ENCODE results near the gene PATE3.

Gene PATE3, protein sequence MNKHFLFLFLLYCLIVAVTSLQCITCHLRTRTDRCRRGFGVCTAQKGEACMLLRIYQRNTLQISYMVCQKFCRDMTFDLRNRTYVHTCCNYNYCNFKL

DNA sequence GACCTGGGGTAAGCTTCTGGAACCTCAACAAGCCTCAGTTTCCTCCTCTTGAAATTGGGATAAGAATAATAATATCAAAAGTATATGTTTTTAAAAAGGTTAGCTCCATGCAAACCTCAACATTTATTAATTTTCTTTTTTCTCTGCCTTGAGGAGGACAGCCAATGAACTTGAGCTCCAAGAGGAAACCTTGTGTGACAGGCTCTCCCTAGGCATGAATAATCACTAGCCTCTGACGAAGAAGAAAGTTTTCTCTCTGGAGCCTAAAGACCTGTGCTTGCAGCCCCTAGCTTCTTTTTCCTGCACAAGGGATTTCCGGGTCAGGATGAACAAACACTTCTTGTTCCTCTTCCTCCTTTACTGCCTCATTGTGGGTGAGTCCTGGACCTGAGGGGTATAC, at the start of gene PATE3:
PATE3 (plus strand) TSS at position 301 of the 400 bp plus-strand sequence; CDS start at position 326, 25 bp downstream.
- no peak for DNase-seq (ENCODE audit: low read depth in 2 of 2)

DNA sequence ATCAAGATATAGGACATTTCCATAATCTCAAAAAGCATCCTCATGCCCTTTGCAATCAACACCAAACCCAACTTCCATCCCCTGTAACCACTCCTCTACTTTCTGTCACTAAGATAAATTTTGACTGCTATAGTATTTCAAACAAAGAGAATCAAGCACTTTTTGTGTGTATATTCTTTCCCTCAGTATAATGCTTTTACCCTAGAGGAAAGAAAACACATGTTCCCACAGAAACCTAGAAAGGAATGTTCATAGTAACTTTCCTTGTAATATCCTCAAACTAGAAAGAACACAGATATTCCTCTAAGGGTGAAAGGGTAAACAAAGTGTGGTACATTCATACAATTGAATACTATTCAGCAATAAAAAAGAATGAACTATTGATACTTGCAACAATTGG, 47.3 kb upstream of the PATE3 start:
- no peak for DNase-seq (ENCODE audit: low read depth in 2 of 2)

DNA sequence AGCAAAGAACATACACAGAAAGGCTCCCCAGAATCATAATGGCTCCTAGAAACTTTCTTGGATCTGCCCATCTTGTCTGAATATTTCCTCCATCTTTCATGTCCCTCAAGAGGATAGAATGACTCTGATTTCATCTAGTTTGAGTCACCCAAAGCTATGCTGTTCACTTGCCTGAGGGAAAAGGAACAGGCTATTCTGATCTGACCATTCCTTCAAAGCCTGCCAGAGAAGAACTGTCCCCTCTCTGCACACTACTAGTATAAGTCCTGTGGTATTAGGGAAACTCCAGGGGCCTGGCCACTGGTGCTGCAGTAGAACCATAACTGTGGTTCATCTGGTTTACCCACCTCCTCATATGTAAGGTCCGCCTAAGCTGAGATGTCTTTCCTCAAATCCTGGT, 44.2 kb upstream of the PATE3 start:
- no peak for DNase-seq (ENCODE audit: low read depth in 2 of 2)

DNA sequence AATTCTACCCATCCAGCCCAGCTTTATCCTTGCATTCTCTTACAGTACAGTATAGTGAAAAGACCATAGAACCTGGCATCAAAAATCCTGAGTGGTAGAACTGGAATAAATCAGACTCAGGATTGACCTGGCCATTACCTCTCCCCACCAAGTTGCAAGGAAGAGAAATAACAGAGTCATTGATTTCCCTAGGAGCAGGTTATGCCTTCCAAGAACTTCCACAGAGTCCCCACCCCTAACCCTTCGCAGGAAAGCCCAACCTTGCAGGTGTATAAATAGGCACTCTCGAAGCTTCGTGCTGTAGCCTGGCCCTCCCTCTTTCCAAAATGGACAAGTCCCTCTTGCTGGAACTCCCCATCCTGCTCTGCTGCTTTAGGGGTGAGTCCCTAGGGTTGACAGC, 41.9 kb upstream of the PATE3 start, which contains the start of gene PATE1:
PATE1 (plus strand) TSS at position 301 of the 400 bp plus-strand sequence; CDS start at position 327, 26 bp downstream.
- no peak for DNase-seq (ENCODE audit: low read depth in 2 of 2)

DNA sequence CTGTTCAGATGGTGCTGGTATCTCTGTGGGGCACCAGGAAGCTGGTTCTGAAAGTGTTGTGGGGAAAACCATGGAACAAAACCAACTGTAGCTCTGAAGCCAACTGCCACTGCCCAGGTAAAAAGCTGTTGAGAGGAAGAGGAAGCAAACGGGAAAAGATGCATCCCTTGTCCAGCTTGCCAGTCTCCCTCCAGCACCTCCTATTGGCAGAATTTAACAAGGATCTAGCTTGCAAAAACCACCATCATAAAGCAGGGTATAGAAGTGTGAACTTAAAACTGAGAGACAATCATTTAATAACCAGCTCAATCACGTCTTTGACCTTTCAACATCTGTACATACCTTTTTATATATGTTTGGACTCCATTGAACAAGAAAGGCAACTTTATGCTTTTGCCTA, 37.3 kb upstream of the PATE3 start:
- no peak for DNase-seq (ENCODE audit: low read depth in 2 of 2)

DNA sequence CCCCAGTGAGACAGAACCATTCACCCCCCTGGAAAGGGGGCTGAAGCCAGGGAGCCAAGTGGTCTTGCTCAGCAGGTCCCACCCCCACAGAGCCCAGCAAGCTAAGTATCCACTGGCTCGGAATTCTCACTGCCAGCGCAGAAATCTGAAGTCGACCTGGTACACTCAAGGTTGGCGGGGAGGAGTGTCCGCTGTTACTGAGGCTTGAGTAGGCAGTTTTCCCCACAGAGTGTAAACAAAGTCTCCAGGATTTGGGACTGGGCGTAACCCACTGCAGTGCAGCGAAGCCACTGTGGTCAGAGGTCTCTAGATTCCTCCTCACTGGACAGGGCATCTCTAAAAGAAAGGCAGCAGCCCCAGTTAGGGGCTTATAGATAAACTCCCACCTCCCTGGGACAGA, 31.9 kb upstream of the PATE3 start:
- no peak for DNase-seq (ENCODE audit: low read depth in 2 of 2)

DNA sequence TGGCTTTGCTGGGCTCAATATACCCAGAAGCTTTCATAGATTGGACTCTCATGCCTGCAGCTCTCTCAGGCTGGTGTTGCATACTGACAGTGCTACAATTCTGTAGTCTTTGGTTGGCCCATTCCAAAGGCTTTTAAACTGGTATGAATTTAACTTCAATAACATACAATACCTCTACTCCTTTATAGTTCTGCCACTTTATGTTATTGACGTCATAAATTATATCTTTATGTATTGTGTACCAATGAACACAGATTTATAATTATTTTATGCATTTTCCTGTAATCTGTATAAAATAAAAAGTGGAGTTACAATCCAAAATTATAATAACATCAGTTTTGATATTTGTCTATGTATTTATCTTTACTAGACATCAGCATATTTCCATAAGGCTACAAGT, 25.5 kb upstream of the PATE3 start:
- DNase-seq (ENCODE audit: low read depth in 2 of 2), result no peak

DNA sequence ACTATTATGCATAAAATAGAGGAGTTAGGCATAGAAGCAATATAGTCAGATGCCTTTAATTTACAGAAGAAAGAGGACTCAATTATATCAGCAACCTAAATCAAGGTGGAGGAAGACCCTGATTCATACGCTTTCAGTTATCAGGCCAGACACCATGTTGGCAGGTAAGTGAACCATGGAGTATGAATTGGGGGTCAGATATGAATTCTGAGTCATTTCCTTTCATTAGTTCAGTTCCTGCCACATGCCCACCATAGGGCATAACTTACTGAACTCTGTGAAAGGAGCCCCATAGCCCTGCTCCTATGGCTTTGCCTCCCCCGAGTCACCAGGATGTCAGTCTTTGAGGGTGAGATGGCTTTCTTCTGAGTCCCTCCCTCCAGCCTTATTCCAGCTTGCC, 24.4 kb upstream of the PATE3 start:
- DNase-seq (ENCODE audit: low read depth in 2 of 2), result no peak

DNA sequence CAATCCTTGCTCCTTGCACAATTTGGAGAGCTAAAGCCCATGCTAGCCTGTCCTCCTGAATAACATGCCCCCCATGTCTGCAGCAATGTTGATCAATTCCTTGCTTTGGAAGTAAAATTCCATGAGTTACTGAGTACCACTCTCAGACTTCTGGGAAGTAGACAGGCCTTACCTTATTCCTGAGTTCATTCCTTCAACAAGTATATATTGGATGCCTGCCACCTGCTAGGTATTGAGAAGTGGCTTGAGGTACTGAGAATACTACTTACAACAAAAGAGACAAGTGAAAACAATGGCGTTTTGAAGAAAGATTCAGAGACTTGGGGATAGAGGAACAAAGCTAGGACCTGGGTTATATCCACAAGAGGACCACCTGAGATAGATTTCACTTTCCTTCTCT, 21.7 kb upstream of the PATE3 start:
- no peak for DNase-seq (ENCODE audit: low read depth in 2 of 2)

DNA sequence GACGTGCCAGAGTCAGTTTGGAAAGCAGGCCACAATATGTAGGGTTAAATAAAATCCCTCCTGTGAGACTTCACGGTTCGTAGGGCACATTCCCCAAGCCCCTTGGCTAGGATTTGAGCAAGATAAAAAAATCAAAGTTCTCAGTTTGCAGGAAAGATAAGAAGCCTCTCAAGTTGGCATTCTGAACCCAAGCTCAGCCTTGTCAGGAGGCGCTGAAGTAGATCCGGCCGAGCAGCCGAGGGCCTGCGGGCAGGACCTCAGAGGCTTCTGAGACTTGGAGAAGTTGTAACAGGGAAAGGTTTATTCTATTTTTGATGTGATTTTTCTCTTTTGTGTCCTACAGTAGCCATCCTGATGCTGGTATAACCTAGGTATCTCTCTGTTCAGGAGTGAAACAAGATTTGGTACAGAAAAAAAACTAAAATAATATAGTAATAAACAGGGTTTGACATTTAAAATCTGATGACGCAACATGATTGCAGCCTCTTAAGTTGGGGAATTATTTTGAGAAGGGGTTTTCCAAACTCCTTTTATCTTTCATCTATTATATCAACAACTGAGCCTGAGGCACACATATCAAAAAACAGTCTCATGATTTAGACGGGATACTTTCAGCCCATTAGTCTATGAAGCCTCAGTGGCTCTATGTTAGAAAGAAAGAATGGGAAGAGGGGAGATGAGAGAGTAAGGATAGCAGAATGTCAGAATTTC, 19.4 kb upstream of the PATE3 start:
- no peak for DNase-seq (ENCODE audit: low read depth in 2 of 2)

DNA sequence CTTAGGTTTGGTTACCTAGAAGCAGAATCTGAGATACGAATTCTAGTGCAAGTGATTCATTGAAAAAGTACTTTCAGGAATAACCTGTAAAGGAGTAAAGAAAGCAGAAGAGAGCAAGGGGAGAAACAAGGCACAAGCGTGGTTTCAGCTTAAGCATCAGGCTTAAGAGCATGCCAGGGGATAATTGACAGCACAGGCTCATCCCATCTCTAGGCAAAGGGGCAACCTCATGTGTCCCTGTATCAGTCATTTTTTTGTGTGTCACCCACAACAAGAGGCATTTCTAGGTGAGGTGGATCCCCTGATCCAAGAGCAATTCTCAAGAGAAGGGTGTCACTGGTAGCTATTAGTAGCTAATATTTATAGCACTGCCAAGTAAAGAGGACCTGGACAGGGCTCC, 17.3 kb upstream of the PATE3 start:
- no peak for DNase-seq (ENCODE audit: low read depth in 2 of 2)

DNA sequence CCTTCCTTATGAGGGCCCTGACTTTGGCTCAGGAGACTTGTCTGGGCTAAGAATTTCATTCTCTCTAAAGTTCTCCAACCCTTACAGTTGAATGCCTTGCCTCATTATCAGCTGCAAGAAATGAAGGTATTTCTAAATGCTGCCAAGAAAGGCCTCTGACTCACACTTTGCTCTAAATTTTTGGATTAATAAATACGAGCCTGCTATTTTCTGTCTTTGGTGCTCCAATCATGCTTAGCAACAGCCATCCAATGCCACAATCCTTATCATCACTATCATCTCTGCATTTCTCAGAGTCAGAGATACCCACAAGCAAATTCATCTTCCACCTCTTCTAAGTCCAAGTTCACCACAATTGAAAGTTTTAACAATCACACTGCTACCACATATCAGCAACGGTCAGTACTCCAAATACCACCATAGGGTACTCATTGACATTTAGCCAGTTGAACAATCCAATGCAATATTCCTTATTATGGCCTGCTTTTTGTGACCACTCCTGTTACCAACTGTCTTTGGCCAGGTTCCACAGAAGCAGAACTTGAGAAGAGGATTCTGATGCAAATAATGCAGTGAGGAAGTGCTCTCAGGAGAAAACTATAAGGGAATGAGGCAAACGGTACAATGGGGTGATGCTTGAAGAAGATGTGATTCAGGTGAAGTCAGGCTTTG, 15.0 kb upstream of the PATE3 start:
- no peak for DNase-seq (ENCODE audit: low read depth in 2 of 2)

DNA sequence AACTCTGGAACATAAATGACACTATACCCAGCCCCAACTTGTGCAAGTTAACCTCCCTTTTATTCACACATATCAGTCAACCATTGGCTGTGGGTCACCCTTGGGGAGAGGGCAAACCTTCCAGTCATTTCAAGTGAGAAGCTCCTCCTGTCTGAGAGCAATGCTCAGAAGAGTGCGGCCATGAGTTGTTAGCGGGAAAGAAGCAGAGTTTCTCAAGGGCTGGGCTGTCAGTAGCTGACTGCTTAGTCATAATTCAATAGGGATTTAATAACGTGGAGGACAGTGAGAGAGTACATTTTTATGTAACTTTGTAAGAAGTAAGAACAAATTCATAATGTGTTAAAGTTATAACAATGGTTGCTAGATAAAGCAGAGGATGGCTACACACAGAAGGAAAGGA, 14.4 kb upstream of the PATE3 start:
- DNase-seq (ENCODE audit: low read depth in 2 of 2), result no peak

DNA sequence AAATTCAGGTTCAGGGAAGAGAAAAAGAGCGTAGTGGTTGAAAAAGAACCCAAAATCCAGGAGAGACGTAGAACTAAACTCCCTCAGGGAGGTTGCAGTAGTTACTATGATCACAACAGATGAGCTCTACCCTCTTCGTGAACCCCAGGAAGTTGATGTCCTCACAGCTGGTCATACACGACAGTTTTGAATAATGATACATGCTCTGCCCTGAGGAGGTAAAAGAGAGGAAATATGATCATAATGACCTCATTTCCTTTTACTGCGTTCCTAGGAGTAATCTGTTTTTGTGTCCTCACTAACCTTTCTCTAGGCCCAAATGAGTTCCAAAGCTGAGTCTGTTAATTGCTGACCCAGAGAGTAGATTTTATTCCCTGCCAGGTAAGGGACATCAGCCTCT, 10.6 kb upstream of the PATE3 start:
- no peak for DNase-seq (ENCODE audit: low read depth in 2 of 2)

DNA sequence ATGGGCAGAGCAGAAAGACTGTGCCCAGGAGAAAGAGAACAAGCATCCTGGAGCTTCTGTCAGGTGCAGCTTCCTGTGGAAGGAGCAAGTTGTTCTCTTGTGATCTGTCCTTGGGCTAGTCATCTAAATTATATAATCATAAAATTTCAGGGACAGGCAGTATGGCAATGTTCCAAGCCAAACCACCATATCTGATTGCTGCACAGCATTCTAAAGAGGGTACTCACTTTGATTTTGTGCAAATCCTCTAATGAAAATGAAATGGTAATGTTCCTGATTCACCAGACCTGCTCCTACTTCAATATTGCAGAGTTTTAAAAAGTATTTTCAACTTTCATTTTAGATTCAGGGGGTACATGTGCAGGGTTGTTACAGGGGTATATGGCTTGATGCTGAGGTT, 9.2 kb upstream of the PATE3 start, which contains the start of gene PATE2:
PATE2 (minus strand) TSS at position 101 of the 400 bp plus-strand sequence; CDS start at position 46, 55 bp downstream.
- DNase-seq (ENCODE audit: low read depth in 2 of 2), result no peak

DNA sequence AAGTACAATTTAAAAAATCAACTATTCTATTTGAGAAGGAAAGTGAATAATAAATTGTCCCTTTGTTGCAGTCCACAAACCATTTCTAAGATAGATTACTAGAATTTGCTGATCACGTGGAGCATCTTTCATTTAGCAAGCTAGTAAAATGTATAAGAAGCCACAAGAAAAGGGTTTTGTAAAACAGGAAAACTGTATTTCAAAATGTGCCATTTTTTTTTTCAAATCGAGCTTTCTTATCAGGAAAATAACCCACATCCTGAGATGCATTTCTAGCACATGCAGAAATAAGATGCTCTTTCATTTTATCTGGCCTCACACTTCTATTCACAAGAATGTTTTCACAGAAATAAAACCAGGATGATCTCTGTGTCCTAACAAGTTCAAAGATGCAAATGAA, 3.2 kb upstream of the PATE3 start:
- no peak for DNase-seq (ENCODE audit: low read depth in 2 of 2)

DNA sequence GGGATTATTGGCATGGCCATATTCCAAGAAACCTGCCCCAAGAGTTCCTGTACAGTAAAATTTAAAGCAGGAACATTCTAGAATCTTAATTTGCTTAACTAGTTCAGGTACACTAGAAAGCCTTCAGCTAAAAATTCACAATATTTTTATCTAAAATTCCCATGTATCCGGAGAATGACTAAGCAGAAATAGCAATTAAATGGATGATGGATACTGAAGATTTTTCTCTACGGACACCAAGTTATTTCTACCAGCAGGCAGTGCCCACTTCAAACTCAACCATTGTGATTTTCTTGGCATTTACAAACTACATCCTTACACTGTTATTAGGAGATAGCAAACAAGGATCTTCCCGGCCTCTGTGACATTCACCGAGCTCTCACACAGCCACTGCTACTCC, 2.9 kb downstream of the PATE3 start:
- no peak for DNase-seq (ENCODE audit: low read depth in 2 of 2)

DNA sequence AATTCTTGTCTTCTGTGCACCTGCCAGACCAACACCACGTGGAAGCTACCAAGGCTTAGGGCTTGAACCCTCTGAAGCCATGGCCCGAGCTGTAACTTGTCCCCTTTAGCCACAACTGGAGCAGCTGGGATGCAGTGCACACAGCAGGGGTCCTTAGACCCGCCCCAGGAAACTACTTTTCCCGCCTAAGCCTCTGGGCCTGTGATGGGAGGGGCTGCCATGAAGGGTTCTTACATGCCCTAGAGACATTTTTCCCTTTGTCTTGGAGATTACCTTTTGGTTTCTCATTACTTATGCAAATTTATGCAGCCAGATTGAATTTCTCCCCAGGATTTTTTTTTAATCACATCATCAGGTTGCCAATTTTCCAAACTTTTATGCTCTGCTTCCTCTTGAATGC, 9.7 kb downstream of the PATE3 start:
- no peak for DNase-seq (ENCODE audit: low read depth in 2 of 2)

DNA sequence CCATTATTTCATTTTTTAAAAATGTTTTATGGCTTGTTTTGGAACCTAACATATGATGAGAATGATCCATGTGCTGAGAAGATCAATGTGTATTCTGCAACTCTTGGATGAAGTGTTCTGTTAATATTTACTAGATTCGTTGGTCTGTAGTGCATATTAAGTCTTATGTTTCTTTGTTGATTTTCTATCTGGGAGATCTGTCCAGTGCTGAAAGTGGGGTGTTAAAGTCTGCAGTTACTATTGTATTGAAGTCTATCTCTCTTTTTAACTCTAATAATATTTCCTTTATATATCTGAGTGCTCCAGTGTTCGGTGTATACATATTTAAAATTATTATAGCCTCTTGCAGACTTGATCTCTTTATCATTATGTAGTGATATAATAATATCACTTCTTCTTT, 11.9 kb downstream of the PATE3 start:
- no peak for DNase-seq (ENCODE audit: low read depth in 2 of 2)

DNA sequence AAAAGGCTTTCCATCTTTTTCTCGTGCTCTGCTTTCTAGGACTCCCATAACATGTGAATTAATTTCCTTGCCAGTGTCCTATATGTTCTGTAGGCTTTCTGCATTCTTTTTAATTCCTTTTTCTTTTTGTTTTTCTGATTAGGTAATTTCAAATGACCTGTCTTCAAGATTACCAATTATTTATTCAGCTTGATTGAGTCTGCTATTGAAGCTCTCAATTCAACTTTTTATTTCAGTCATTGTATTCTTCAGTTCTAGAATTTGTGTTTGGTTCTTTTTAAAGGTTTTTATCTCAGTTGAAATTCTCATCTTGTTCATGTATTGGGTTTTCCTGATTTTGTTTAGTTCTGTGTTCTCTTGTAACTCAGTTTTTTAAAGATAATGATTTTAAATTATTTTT, 14.5 kb downstream of the PATE3 start:
- DNase-seq (ENCODE audit: low read depth in 2 of 2), result no peak

DNA sequence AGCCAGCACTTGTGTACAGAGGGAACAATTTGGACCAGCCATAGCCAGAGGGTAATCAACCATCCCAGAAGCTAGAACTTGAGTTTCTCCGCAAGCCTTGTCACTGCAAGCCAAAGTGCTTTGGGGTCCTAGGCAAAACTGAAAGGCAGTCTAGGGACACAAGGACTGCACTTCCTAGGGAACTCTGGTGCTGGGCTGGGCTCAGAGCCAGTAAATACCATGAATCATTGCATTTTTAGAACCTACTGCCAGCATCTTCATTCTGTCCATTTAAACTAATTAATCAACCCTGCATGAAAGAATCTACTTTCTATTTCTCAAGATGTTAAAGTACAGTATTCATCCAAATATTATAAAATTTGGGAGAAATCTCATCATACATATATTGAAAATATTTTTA, 20.0 kb downstream of the PATE3 start:
- DNase-seq (ENCODE audit: low read depth in 2 of 2), result no peak

DNA sequence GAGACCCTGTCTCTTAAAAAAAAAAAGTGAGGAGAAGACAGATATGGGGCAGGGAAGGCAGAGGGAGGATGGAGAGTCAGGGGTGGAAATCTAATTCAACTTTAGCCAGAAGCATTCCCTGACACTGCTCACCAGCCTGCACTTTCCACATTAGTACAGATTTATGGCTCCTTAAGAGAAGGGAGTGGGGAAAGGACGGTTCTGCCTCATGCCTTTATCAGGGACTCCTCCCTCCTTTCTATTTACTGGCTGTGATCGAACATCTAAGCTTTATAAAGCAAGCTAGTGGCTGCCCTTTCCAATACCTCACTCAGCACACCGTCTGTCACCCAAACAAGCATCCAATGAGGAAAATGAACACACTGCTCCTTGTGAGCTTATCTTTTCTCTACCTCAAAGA, 45.1 kb downstream of the PATE3 start, which contains the start of gene PATE4:
PATE4 (plus strand) TSS at position 301 of the 400 bp plus-strand sequence; CDS start at position 345, 44 bp downstream.
- no peak for DNase-seq (ENCODE audit: low read depth in 2 of 2)

DNA sequence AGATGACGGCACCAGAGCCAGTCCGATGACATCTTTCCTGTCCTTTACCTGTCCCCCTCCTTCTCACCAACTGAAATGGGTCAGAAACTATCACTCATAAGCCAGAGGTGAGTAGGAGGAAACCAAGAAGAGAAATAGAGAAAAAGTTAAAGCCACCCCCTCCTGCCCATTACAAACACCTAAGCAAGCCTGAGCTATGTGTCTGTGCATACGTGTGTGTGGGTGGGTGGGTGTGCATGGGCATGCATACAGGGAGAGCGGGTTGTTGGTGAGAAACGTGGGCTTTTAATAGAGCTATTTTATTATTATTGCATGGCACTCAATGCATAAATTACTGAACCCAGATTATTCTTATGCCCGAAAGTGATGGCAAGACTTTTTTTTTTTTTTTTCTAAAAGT, 47.8 kb downstream of the PATE3 start:
- DNase-seq (ENCODE audit: low read depth in 2 of 2), result no peak

All from activated CD4-positive, alpha-beta T cell treated with anti-CD3 and anti-CD28 coated beads for 24 hours (primary cell).